ENCODE results near the gene GMDS. TPM values are rescaled to one million over a fixed set of nuclear protein-coding genes. Genes with fewer than 3 reads are reported as not detected.

The GMDS gene
- total RNA-seq, 1 experiment from 2014 or later, result 27.6 TPM

DNA sequence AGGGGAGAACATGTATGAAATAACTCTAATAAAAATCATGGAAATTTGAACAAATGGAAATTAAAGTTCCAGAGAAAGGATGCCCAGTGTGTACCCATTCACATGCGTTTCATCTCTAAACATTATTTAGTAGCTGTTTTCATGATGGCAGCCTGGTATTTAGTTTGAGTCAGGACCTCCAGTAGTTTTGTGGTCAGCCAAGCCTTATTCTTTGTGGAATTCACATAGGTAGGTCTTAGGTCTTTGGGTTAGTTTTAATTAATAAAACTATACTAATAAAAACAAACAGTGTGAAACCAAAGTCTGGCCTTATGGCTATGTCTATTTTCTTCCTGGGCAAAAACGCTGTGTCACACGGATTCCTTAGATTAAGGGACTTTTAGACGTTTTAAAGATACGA is 497.9 kb downstream of the GMDS start:
- TF ChIP-seq, protein P1, sequence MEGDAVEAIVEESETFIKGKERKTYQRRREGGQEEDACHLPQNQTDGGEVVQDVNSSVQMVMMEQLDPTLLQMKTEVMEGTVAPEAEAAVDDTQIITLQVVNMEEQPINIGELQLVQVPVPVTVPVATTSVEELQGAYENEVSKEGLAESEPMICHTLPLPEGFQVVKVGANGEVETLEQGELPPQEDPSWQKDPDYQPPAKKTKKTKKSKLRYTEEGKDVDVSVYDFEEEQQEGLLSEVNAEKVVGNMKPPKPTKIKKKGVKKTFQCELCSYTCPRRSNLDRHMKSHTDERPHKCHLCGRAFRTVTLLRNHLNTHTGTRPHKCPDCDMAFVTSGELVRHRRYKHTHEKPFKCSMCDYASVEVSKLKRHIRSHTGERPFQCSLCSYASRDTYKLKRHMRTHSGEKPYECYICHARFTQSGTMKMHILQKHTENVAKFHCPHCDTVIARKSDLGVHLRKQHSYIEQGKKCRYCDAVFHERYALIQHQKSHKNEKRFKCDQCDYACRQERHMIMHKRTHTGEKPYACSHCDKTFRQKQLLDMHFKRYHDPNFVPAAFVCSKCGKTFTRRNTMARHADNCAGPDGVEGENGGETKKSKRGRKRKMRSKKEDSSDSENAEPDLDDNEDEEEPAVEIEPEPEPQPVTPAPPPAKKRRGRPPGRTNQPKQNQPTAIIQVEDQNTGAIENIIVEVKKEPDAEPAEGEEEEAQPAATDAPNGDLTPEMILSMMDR (conservative IDR thresholded peaks at IDR 0.05), result no peak
- no peak overlapping the region for H3K23ac ChIP-seq (ENCODE audit: insufficient read length, low read depth, low read length)
- H3K27me3 ChIP-seq (ENCODE audit: insufficient read depth, low read length), result no peaks in the 10 kb centered on the region
- H3K36me3 Mint-ChIP-seq (ENCODE audit: insufficient read depth in 1 of 3, low read depth in 3 of 3), result peaks cover 3 to 10% (median 5%) of the 10 kb centered on the region in 3 experiments; a peak in 5 of 7 replicates
- H2BK15ac ChIP-seq (ENCODE audit: low read depth, low read length), result no peak overlapping the region
- WGBS (ENCODE audit: extremely low coverage, insufficient read length, low lambda C conversion rate), result no CpG with 5 or more reads among the region's 5 CpGs
- no peak overlapping the region for H2AFZ ChIP-seq (ENCODE audit: low read length)
- H4K5ac ChIP-seq (ENCODE audit: insufficient read length, low read depth, low read length), result no peak overlapping the region
- no peaks in the 10 kb centered on the region for H3K27me3 Mint-ChIP-seq (ENCODE audit: low read depth)
- no peaks in the 10 kb centered on the region for H3K79me2 ChIP-seq (ENCODE audit: insufficient read depth, low read length)
- no peaks in the 10 kb centered on the region for H3K23me2 ChIP-seq (ENCODE audit: insufficient read length, low read depth, low read length, poor library complexity, severe bottlenecking)
- H3K4me1 ChIP-seq (ENCODE audit: insufficient read depth, low read length), result no peaks in the 10 kb centered on the region
- H3T11ph ChIP-seq (ENCODE audit: low read length), result no peak overlapping the region
- no peak overlapping the region for H3K14ac ChIP-seq (ENCODE audit: insufficient read depth, low read length)
- H3K9ac ChIP-seq (ENCODE audit: extremely low read depth, insufficient read length, low read length), result no peak overlapping the region
- no peak overlapping the region for H3K56ac ChIP-seq (ENCODE audit: insufficient read length, low read depth, low read length)
- peaks cover 0 to 13% of the 10 kb centered on the region in 2 experiments; a peak in 4 of 5 replicates for H3K9me3 Mint-ChIP-seq
- H4K8ac ChIP-seq (replicated peaks; ENCODE audit: insufficient read length, low read depth, low read length), result no peak overlapping the region
- no peaks in the 10 kb centered on the region for H3K9me3 ChIP-seq (ENCODE audit: control insufficient read depth, low read depth, low read length)
- H3K79me1 ChIP-seq (ENCODE audit: insufficient read depth, low read depth, low read length, poor library complexity, severe bottlenecking), result no peaks in the 10 kb centered on the region
- no peak overlapping the region for H4K91ac ChIP-seq (ENCODE audit: insufficient read length, low read depth, low read length)
- no peak overlapping the region for H3K27ac ChIP-seq (ENCODE audit: insufficient read length, low read depth, low read length)
- H2BK5ac ChIP-seq (ENCODE audit: insufficient read length, low read length), result no peak overlapping the region
- H2BK12ac ChIP-seq (ENCODE audit: insufficient read length, low read depth, low read length), result no peak overlapping the region
- H3K27ac Mint-ChIP-seq, result no peak overlapping the region
- peaks cover 6% of the 10 kb centered on the region in 2 experiments for H3K4me1 Mint-ChIP-seq
- no peak overlapping the region for H3K4me2 ChIP-seq (ENCODE audit: insufficient read depth, insufficient read length, low read length)
- H2BK120ac ChIP-seq (ENCODE audit: low read depth, low read length, poor library complexity, severe bottlenecking), result no peak overlapping the region
- no peak for DNase-seq
- H2AK5ac ChIP-seq (ENCODE audit: insufficient read length, low read length), result no peak overlapping the region
- H3K18ac ChIP-seq (ENCODE audit: insufficient read length, low read depth, low read length), result no peak overlapping the region
- H3K4ac ChIP-seq (ENCODE audit: low read depth, low read length), result no peak overlapping the region
- no peak overlapping the region for H3K4me3 Mint-ChIP-seq
- H2BK20ac ChIP-seq (ENCODE audit: low read depth, low read length, poor library complexity, severe bottlenecking), result no peak overlapping the region
- no peaks in the 10 kb centered on the region for H4K20me1 ChIP-seq (ENCODE audit: control insufficient read depth, insufficient read depth, insufficient read length)
